GM12891 (cell line): Measurements from ENCODE around the gene TGFBR2.

Experiments
- PAX5 ChIP-seq: IDR thresholded peaks from 2 replicates; pipeline ENCODE4 v1.6.1; 2011; ENCODE audit warnings: low read length, moderate library complexity, mild to moderate bottlenecking; ENCODE audit not compliant: insufficient read depth, severe bottlenecking
- POLR2A ChIP-seq: IDR thresholded peaks from 2 replicates; pipeline ENCODE4 v1.6.1; 2011; ENCODE audit warnings: low read depth, low read length, control low read depth
- POLR2AphosphoS5 ChIP-seq: IDR thresholded peaks from 2 replicates; pipeline ENCODE4 v1.6.1; 2011; ENCODE audit warnings: low read depth, low read length, control low read depth
- POU2F2 ChIP-seq: IDR thresholded peaks from 2 replicates; pipeline ENCODE4 v1.6.1; 2011; ENCODE audit warnings: low read depth, mild to moderate bottlenecking, control low read depth, low read length, moderate library complexity
- SPI1 ChIP-seq: IDR thresholded peaks from 2 replicates; pipeline ENCODE4 v1.6.1; 2011; ENCODE audit warnings: low read depth, low read length, control low read depth
- TAF1 ChIP-seq: IDR thresholded peaks from 2 replicates; pipeline ENCODE4 v1.6.1; 2011; ENCODE audit warnings: low read depth, low read length, control low read depth

DNA sequence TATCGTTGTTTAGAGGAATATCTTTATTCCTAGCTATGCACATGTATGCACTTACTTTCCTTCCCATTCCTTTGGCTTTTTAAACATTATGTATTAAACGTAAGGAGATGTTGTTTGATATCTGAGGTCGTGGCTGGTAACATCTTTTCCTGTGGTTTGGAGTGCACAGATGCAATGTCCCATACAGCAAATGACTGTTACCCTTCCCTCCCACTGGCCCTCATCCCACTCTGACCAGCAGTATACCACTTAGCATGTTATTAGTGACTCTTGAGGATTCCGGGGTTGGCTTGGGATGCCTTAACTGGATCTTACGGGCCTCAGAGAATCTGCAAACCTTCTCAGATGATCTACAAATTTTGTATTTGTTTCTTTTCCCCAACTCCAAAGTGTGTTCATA is 34.5 kb downstream of the TGFBR2 start:
- TF ChIP-seq TAF1 (no peak), POLR2A (no peak), POLR2AphosphoS5 (no peak), SPI1 (no peak), PAX5 (no peak), POU2F2 (no peak)
